SKM-1 (cell line): Measurements from ENCODE around the gene KPNA4.
"Not testable (repeated sequence)": the region's sequence is repeated elsewhere in the genome, so short reads cannot be mapped to it uniquely, and the experiment has no call there.

Experiments used
- DNase-seq: peaks from one replicate; lab custom pipeline; 2025; ENCODE audit not compliant: unreplicated experiment; lab: John Stamatoyannopoulos, UW

KPNA4 gene

GRCh38 chr3:160573955-160574525 lies 8.7 kb upstream of the KPNA4 start:
- not testable (repeated sequence) for DNase-seq

GRCh38 chr3:160569894-160570652 lies 4.7 kb upstream of the KPNA4 start:
- no peak for DNase-seq

DNA sequence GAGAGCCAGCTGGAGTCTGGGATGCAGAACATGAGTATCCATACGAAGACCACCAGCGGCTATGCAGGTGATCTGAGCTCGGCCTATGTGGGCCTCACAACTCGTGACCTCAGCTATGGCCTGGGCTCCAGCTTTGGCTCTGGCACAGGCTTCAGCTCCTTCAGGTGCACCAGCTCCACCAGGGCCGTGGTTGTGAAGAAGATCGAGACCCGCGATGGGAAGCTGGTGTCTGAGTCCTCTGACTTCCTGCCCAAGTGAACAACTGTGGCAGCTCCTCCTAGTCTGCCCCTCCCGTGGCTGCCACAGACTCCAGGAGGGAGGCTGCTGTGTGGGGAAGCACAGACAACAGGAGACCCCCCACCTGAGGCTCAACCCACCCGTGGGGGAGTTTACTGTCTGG lies 3.6 kb upstream of the KPNA4 start:
- no peak for DNase-seq

DNA sequence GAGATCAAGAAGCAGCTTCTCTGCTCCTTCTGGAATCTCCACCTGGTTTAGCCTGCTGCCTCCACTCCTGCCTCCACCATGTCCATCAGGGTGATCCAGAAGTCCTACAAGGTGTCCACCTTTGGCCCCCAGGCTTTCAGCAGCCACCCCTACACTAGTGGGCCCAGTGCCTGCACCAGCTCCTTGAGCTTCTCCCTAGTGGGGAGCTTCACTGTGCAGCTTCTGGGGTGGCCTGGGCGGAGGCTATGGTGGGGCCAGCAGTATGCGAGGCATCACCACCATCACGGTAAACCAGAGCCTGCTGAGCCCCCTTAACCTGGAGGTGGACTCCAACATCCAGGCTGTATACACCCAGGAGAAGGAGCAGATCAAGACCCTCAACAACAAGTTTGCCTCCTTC lies 2.4 kb upstream of the KPNA4 start:
- DNase-seq: no peak

DNA sequence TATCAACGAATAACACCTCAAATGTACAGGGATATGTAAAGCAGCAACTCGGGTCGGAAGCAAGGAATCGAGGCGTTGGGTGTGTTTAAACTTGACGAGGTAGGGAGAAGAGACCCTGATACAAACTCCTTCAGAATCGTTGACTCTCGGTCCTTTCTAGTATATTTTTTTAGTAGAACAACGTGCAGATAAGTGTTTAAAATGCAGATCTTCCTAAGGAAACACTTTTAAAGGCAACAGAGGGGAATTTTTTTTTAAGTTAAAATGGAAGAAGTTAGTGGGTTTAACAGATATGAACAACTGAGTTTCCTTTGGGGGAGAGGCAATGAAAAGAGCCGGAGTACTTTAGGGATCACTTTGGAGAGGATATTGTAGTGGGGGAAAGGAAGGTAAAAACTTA lies 1.1 kb upstream of the KPNA4 start:
- no peak for DNase-seq

GRCh38 chr3:160564949-160565441 lies 376 bp downstream of the KPNA4 start:
- no peak for DNase-seq

GRCh38 chr3:160564258-160564911 lies 986 bp downstream of the KPNA4 start:
- no peak for DNase-seq

DNA sequence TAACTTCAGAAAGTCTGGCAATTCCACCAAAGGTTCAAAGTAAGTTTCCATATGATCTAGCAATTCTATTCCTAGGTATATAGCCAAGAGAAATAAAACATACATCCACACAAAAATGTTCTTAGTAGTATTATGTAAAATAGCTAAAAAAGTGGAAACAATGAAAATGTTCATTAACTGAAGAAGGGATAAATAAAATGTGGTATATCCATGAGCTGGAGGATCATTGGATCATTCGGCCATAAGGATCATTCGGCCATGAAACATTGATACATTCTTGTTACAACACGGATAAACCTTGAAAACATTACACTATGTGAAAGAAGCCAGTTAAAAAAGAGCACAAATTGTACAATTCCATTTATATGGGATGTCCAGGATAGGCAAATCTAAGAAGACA lies 2.4 kb downstream of the KPNA4 start:
- DNase-seq: no peak

GRCh38 chr3:160557571-160557970 lies 7.8 kb downstream of the KPNA4 start:
- DNase-seq: no peak

DNA sequence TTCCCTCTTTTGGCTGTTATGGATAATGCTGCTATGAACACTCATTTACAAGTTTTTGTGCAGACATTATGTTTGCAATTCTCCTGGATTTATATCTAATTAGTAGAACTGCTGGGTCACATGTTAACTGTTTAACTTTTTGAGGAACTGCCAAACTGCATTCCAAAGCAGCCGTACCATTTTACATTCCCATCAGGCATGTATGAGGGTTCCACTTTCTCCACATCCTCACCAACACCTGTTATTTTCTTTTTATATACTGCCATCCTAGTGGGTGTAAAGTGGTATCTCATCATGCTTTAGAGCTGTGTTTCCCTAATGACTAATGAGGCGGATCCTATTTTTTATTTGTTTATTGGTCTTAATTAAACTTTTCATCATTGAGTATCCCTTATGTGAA lies 9.2 kb downstream of the KPNA4 start:
- DNase-seq: no peak

DNA sequence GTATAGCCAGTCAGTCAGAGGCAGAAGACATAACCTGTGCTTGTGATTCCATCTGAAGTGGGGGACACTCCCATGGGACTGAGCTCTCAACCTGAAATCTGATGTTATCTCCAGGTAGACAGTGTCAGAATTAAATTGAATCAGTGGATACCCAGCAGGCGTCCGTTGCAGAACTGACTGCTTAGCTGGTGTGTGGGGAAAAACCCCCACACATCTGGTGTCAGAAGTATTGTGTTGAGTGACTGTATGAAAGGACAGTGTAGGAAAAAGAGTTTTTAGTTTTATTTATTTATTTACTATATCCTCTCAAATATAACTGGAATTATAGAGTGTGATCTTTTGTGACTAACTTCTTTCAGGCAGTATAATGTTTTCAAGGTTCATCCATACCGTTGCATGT lies 10.4 kb downstream of the KPNA4 start:
- DNase-seq: no peak

DNA sequence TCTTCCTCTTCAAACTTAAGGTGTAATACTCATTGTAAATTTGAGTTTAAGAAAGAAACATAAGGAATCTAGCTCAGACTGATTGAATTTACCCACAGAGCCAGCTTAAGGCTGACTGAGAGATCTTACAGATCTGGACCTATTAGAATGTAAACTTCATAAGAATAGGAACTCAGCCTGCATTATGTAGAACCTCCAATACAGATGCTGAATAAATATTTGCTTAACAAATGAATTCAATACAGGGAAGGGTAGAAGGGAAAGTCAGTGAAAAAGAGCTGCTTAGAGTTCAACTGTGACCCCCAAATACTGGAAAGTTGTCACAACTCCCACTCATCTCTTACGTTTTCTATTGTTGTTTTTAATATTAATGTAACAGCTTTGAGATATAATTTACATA lies 11.5 kb downstream of the KPNA4 start:
- DNase-seq: no peak

DNA sequence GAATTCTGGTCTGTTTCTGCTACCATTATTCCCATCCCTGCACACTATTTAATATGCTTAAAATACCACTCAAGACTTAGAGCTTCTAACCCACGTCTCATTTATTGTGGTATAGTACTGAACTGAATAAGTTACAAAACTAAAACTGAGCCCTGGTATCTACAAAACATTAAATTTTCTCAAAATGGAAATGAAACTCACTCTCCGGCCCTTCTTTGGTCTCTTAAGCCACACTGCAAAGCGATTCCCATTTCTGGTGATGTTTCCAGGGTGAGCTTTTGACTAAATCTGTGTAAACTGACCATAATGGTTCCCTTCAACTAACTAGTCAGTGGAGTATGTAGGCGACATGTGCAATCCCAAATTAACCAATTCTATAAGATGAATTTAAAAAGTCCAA lies 18.6 kb downstream of the KPNA4 start:
- DNase-seq: no peak

DNA sequence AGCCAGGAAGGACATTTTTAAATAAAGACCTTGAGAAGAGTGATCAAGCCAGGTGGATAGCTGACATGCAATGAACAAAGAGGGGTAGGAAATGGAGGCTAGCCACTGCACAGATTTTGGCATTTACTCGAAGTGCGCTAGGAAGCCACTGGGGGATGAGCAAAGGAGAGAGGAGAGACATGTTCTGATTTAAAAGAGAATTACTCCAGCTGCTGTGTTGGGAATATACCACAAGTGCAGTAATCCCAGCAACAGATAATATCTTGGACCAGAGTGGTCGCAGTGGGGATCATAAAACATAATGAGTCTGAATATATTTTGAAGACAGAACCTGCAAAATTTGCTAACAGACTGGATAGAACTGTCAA lies 19.9 kb downstream of the KPNA4 start:
- DNase-seq: no peak

DNA sequence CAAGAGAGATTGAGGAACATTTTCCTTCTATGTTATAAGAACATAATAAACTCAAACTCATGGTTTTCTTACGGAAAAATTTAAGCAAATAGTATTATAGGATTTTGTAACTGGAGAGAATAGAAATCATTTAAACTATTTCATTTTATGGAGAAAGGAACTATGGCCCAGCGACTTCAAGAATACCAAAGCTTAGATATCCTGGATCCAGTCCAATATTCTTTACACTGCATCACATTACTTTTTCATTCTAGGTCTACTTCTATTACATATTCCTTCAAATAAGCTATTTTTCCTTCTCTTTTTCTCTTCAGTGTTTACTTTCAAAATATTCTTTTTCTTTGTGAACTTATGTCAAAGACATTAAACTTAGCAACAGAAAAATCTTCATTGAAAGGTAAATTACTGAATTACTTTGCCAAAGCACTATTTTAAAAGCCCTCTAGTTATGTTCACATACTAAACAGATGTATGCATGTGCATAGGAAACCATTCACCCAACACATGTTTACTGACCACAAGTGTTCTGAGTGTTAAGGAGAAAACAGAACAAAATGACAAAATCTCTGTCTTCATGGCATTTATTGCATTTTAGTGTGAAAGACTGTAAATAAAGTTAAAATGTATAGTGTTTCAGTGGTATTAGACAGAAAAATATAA lies 20.4 kb downstream of the KPNA4 start:
- DNase-seq: no peak

- DNase-seq: no peak
Observed at GRCh38 chr3:160540551-160540950, 24.8 kb downstream of the KPNA4 start.

- DNase-seq: no peak
Observed at GRCh38 chr3:160538895-160539294, 26.5 kb downstream of the KPNA4 start.

DNA sequence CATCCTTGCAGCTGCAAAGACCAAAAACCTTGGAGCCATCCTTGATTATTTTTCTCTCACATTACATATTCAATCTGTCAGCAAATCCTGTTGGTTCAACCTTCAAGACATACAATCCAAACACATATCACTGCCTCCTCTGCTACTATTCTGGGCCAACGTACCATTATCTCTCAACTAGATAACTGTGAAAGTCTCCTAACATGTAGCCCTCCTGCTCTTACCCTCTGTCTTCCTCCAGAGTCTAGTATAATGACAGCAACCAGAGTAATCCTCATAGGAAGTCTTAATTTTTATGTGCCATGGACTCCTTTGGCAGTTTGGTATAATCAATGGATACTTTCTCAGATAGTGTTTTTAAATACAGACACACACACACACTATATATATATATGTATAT lies 27.6 kb downstream of the KPNA4 start:
- no peak for DNase-seq

- no peak for DNase-seq
Observed at GRCh38 chr3:160532371-160532770, 33.0 kb downstream of the KPNA4 start.

GRCh38 chr3:160531311-160531710 lies 34.1 kb downstream of the KPNA4 start:
- DNase-seq: no peak

DNA sequence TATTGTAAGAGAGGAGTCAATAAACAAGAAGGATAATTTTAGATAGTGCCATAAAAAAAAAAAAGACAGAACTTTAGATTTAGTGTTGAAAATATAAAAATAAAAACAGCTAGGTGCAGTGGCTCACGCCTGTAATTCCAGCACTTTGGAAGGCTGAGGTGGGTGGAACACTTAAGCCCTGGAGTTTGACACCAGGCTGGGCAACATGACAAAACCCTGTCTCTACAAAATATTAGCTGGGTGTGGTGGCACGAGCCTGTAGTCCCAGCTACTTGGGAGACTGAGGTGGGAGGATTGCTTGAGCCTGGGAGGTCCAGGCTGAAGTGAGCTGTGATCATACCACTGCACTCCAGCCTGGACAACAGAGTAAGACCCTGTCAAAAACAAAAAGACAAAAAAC lies 49.0 kb downstream of the KPNA4 start:
- DNase-seq: not testable (repeated sequence)

GRCh38 chr3:160501325-160501724 lies 64.0 kb downstream of the KPNA4 start:
- DNase-seq: no peak
